ENCODE results near the gene MYT1.
"Not testable (repeated sequence)": the region's sequence is repeated elsewhere in the genome, so short reads cannot be mapped to it uniquely, and the experiment has no call there.

GRCh38 chr20:64187213-64187612 lies 23.0 kb downstream of the MYT1 start:
- TF ChIP-seq POLR2A, EP300, CTCF (IDR thresholded peaks at IDR 0.05): not testable (repeated sequence)
